MM.1S (cell line): ENCODE data around the gene CDON.

ENCODE experiments used
- DNase-seq: peaks from one replicate; pipeline ENCODE4 v3.0.0-alpha.2; 2015
- H2AFZ ChIP-seq: fragments of 300-600 bp; sonication (generic); 2 replicates; pipeline ENCODE4 v1.6.0; 2016; ENCODE audit warnings: antibody characterized with exemption, low read length
- H3F3A ChIP-seq: fragments of 300-600 bp; sonication (generic); 2 replicates; pipeline ENCODE4 v1.6.1; 2016; ENCODE audit warnings: mild to moderate bottlenecking, antibody characterized with exemption, low read length, moderate library complexity, mixed read lengths; ENCODE audit not compliant: insufficient read depth
- H3K27ac ChIP-seq: fragments of 300-600 bp; sonication (generic); 2 replicates; pipeline ENCODE4 v1.5.1; 2016; ENCODE audit warnings: mild to moderate bottlenecking, low read length
- H3K27me3 ChIP-seq: fragments of 300-600 bp; sonication (generic); replicated peaks from 2 replicates; pipeline ENCODE4 v1.6.0; 2016; ENCODE audit warnings: low read length; ENCODE audit not compliant: insufficient read depth
- H3K36me3 ChIP-seq: fragments of 300-600 bp; sonication (generic); replicated peaks from 2 replicates; pipeline ENCODE4 v1.6.1; 2016; ENCODE audit warnings: mild to moderate bottlenecking, low read length, mixed read lengths; ENCODE audit not compliant: insufficient read depth
- H3K4me1 ChIP-seq: fragments of 300-600 bp; sonication (generic); 2 replicates; pipeline ENCODE4 v1.6.1; 2016; ENCODE audit warnings: low read length, mixed read lengths
- H3K4me2 ChIP-seq: fragments of 300-600 bp; sonication (generic); 2 replicates; pipeline ENCODE4 v1.6.0; 2016; ENCODE audit warnings: low read depth, low read length
- H3K4me3 ChIP-seq: fragments of 300-600 bp; sonication (generic); 2 replicates; pipeline ENCODE4 v1.5.1; 2016; ENCODE audit warnings: low read length, mixed read lengths
- H3K79me2 ChIP-seq: fragments of 300-600 bp; sonication (generic); 2 replicates; pipeline ENCODE4 v1.6.1; 2016; ENCODE audit warnings: mixed run types, low read length, mixed read lengths
- H3K9ac ChIP-seq: fragments of 300-600 bp; sonication (generic); 2 replicates; pipeline ENCODE4 v1.6.1; 2016; ENCODE audit warnings: low read length, mixed read lengths
- H3K9me2 ChIP-seq: fragments of 300-600 bp; sonication (generic); replicated peaks from 2 replicates; pipeline ENCODE4 v1.6.1; 2016; ENCODE audit warnings: mild to moderate bottlenecking, low read length, mixed read lengths; ENCODE audit not compliant: insufficient read depth
- H3K9me3 ChIP-seq: fragments of 300-600 bp; sonication (generic); replicated peaks from 2 replicates; pipeline ENCODE4 v1.6.1; 2016; ENCODE audit warnings: mild to moderate bottlenecking, low read length, mixed read lengths; ENCODE audit not compliant: insufficient read depth
- H4K20me1 ChIP-seq: fragments of 300-600 bp; sonication (generic); 2 replicates; pipeline ENCODE4 v1.6.1; 2016; ENCODE audit warnings: mild to moderate bottlenecking, low read length, moderate library complexity, mixed read lengths; ENCODE audit not compliant: insufficient read depth
- CTCF ChIP-seq: fragments of 300-600 bp; sonication (generic); IDR thresholded peaks from 2 replicates; pipeline ENCODE4 v1.5.1; 2016; ENCODE audit warnings: antibody characterized with exemption, low read length, mixed read lengths
- EZH2 ChIP-seq: fragments of 300-600 bp; sonication (generic); optimal IDR thresholded peaks from 2 replicates; pipeline ENCODE3; 2017; ENCODE audit warnings: low read depth, mild to moderate bottlenecking, antibody characterized with exemption, low read length, mixed read lengths
- EZH2phosphoT487 ChIP-seq: fragments of 300-600 bp; sonication (generic); IDR thresholded peaks from 2 replicates; pipeline ENCODE4 v1.6.1; 2018; ENCODE audit warnings: antibody characterized with exemption, low read length

Gene CDON

DNA sequence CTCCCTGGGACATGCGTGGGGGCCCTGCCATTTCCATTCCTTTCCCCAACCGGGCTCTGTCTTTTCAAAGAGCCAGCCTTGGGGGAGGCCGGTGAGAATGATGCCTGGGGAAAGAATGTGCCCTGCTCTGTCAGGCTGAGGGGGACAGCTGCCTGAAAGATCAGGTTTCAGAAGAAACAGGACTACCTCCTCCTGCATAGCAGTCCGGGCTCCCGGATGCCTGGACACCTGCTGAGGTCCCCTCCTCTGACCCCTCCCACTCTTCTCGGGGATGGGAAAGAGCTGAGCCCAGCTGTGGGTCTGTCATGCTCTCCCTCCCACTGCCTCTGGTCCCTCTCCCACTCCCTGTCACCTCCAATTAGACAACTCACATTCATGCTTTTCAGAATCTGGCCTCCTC lies 41.8 kb upstream of the CDON start:
- no peaks in the 10 kb centered on the region for H3K9me3 ChIP-seq
- no peaks in the 10 kb centered on the region for H3K9me2 ChIP-seq
- no peaks in the 10 kb centered on the region for H3K36me3 ChIP-seq
- no peak overlapping the region for H3K9ac ChIP-seq
- peak overlapping the region; percentile 20; the same call in 1 of the 2 replicates for H3K27ac ChIP-seq
- no peaks in the 10 kb centered on the region for H4K20me1 ChIP-seq
- H3K4me1 ChIP-seq = peaks cover 21% of the 10 kb centered on the region
- peak; percentile 45 for DNase-seq
- H2AFZ ChIP-seq = no peak overlapping the region
- H3K79me2 ChIP-seq = no peaks in the 10 kb centered on the region
- H3K4me3 ChIP-seq = no peak overlapping the region
- no peak overlapping the region for H3K4me2 ChIP-seq
- H3K27me3 ChIP-seq = no peaks in the 10 kb centered on the region
- TF ChIP-seq EZH2 (no peak), CTCF (no peak), EZH2phosphoT487 (no peak)
- H3F3A ChIP-seq = no peaks in the 10 kb centered on the region

DNA sequence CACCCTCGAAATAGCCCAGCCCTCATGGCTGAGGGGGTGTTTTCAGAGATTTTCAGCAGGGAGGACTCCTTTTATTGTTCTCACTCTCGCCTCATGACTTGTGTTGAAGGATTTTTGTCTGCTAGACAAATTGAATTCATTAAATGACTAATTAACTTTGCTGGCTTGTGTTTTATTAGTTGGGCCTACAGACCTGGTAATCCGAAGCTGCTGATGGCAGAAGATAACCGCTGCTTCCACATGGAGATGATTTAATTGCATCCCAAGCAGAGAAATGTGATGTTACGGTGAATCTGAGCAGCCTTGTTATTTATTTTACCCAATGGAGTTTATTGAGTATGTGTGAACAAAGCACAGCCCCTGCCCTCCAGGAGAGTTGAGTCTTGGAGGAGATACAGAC lies 40.5 kb upstream of the CDON start:
- H3K9ac ChIP-seq = no peak overlapping the region
- H3K79me2 ChIP-seq = no peaks in the 10 kb centered on the region
- H3F3A ChIP-seq = no peaks in the 10 kb centered on the region
- H3K9me2 ChIP-seq = no peaks in the 10 kb centered on the region
- no peaks in the 10 kb centered on the region for H3K9me3 ChIP-seq
- H3K27me3 ChIP-seq = no peaks in the 10 kb centered on the region
- H3K36me3 ChIP-seq = no peaks in the 10 kb centered on the region
- peaks cover 21% of the 10 kb centered on the region for H3K4me1 ChIP-seq
- H3K27ac ChIP-seq = no peak overlapping the region
- no peak overlapping the region for H3K4me3 ChIP-seq
- H2AFZ ChIP-seq = no peak overlapping the region
- TF ChIP-seq EZH2phosphoT487 = no peak
- no peak for TF ChIP-seq CTCF
- TF ChIP-seq EZH2 = no peak
- no peak for DNase-seq
- H3K4me2 ChIP-seq = peak overlapping the region; percentile 28; the same call in 1 of the 2 replicates
- no peaks in the 10 kb centered on the region for H4K20me1 ChIP-seq

DNA sequence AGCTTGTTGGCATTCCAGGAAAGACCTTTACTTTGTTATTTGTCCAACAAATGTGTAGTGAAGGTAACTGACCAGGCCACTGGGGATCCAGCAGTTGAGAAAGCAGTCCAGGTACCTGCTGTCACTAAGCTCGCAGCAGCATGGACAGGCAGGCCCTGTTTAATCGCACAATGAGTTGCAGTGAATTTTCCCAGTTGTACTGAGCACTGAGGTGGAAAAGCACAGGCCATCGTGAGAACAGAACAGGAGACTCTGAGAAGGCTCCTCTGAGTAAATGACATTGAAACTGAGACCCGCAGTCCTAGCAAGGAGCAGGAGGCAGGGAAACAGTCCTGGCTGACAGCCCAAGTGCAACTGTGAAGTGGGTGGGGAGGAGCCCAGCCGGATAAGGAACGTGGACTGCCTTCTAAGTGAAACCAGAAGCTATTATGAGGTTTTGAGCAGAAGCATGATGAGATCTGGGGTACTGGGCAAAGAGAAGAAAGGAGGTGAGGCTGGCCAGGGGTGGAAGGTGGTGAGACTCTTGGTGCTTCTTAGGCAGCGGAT lies 39.8 kb upstream of the CDON start:
- peak overlapping the region; percentile 28; the same call in 1 of the 2 replicates for H3K4me2 ChIP-seq
- no peaks in the 10 kb centered on the region for H3F3A ChIP-seq
- no peaks in the 10 kb centered on the region for H3K36me3 ChIP-seq
- H3K79me2 ChIP-seq = no peaks in the 10 kb centered on the region
- TF ChIP-seq EZH2phosphoT487 (no peak), EZH2 (no peak), CTCF (no peak)
- no peak overlapping the region for H2AFZ ChIP-seq
- no peaks in the 10 kb centered on the region for H3K9me3 ChIP-seq
- H3K9me2 ChIP-seq = no peaks in the 10 kb centered on the region
- peak; percentile 43 for DNase-seq
- H3K27me3 ChIP-seq = no peaks in the 10 kb centered on the region
- H3K4me1 ChIP-seq = peaks cover 21% of the 10 kb centered on the region
- H3K27ac ChIP-seq = no peak overlapping the region
- no peaks in the 10 kb centered on the region for H4K20me1 ChIP-seq
- H3K4me3 ChIP-seq = no peak overlapping the region
- H3K9ac ChIP-seq = no peak overlapping the region
